ENCODE measurements around the gene MISP. TPM values are rescaled to one million over a fixed set of nuclear protein-coding genes. Genes with fewer than 3 reads are reported as not detected.

Gene MISP
- total and polyA plus RNA-seq, 2 of the 8 experiments (the other 6 are each of a cell fraction or from before 2014, with no cell fraction given) = 0.43 to 0.45 TPM

DNA sequence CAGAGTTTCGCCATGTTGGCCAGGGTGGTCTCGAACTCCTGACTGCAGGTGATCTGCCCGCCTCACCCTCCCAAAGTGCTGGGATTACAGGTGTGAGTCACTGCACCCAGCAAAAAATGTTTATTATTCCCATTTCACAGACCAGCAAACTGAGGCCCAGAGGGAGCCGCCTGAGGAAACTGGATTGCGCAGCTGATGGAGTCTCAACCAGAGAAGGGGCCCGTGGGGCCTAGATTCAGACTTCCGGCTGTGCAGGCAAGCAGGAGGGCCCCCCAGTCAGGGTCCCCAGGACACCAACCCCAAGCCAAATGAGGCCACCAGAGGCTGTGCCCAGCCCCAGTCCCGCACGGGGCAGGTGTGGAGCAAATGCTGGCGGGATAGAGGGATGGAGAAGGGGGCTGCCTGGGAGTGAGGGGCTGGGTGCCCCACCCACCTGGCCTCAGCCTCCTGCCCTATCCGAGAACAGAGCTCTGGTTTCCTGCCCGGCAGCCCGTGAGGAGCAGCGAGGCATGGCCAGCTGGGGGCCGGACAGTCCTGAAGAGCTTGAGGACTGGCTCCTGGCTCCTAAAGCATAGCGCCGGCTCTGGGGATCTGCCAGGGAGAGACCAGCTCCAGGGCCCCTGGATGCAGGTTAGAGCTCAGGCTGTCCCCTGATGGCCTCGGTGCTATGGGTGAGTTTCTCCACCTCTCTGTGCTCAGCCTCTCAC lies 22.0 kb downstream of the MISP start:
- H3K36me3 ChIP-seq (ENCODE audit: control insufficient read depth in 2 of 4, insufficient read depth in 4 of 4, low read length in 3 of 4) = no peaks in the 10 kb centered on the region
- H3K27ac ChIP-seq (ENCODE audit: low read depth, low read length) = no peak overlapping the region
- POLR2A ChIA-PET (ENCODE audit: partially characterized antibody) = interaction anchor here (0.6 to 4.3 kb wide), 17 partner anchors 9 to 253 kb away, joined by 3 to 30 read pairs (median 4); partner anchors contain the start of gene CNN2
- H4K5ac ChIP-seq (ENCODE audit: insufficient read length, low read depth, low read length) = no peak overlapping the region
- CTCF ChIA-PET (ENCODE audit: partially characterized antibody) = interaction anchor here (0.9 to 1.6 kb wide), 14 partner anchors 9 to 102 kb away, joined by 3 to 8 read pairs (median 4); no protein-coding TSS in a partner anchor
- no peak overlapping the region for H3K14ac ChIP-seq (ENCODE audit: insufficient read length)
- H3K4me2 ChIP-seq (ENCODE audit: insufficient read depth in 1 of 2, low read depth in 2 of 2, low read length in 2 of 2) = no peak overlapping the region
- H3K27me3 ChIP-seq (replicated peaks in 1 of 4; ENCODE audit: control insufficient read depth in 3 of 4, extremely low read depth in 1 of 4, insufficient read depth in 3 of 4, low read length in 3 of 4) = no peaks in the 10 kb centered on the region
- no peak overlapping the region for H3K56ac ChIP-seq (replicated peaks; ENCODE audit: insufficient read length, low read depth, low read length)
- no peak overlapping the region for H2BK12ac ChIP-seq (ENCODE audit: low read depth, low read length)
- no peak overlapping the region for H2BK120ac ChIP-seq (replicated peaks; ENCODE audit: low read depth, low read length)
- H3K18ac ChIP-seq (ENCODE audit: extremely low read depth, low read length) = no peak overlapping the region
- H2BK15ac ChIP-seq (ENCODE audit: low read length) = no peak overlapping the region; the same call in 1 of the 2 replicates
- no peak overlapping the region for H4K91ac ChIP-seq (replicated peaks; ENCODE audit: insufficient read length, low read length)
- H3K79me2 ChIP-seq (ENCODE audit: control insufficient read depth in 1 of 2, insufficient read depth in 2 of 2, low read length in 2 of 2) = no peaks in the 10 kb centered on the region
- TF ChIP-seq ZNF274 (IDR thresholded peaks at IDR 0.05; ENCODE audit: borderline replicate concordance, extremely low read depth, low read length) (no peak), TBP (IDR thresholded peaks at IDR 0.05; ENCODE audit: low read depth, low read length) (peak; percentile 22; the same call in 1 of the 2 replicates), HDAC2 (IDR thresholded peaks at IDR 0.05; ENCODE audit: borderline replicate concordance in 1 of 2, low read depth in 2 of 2, low read length in 2 of 2) (0 out of 4 replicates have a peak, but pooled peaks of 1 of the 2 experiments have one; percentile 19), CREB1 (IDR thresholded peaks at IDR 0.05) (0 out of 2 replicates have a peak, but pooled peaks have one; percentile 16), POLR2A (IDR thresholded peaks at IDR 0.05; ENCODE audit: control extremely low read depth in 1 of 2, low read depth in 2 of 2, low read length in 2 of 2) (no peak), RAD21 (IDR thresholded peaks at IDR 0.05 in 1 of 2, conservative IDR thresholded peaks at IDR 0.05 in 1 of 2; ENCODE audit: low read depth in 2 of 2, low read length in 2 of 2) (peak in 1 of 2 experiments; percentile 18; a peak in 1 of 4 replicates), KDM1A (IDR thresholded peaks at IDR 0.05; ENCODE audit: borderline replicate concordance, low read length) (peak; percentile 83), RFX5 (IDR thresholded peaks at IDR 0.05; ENCODE audit: borderline replicate concordance, low read depth, low read length) (peak; percentile 69; the same call in 1 of the 2 replicates)
- no peak overlapping the region for H3K4me3 ChIP-seq (ENCODE audit: extremely low read depth in 1 of 4, insufficient read depth in 2 of 4, low read depth in 3 of 4, low read length in 4 of 4)
- no peaks in the 10 kb centered on the region; the same call in 1 of the 2 replicates for H3K23me2 ChIP-seq (ENCODE audit: low read depth, low read length)
- H3K79me1 ChIP-seq (ENCODE audit: low read depth, low read length) = no peaks in the 10 kb centered on the region
- H3K23ac ChIP-seq (ENCODE audit: insufficient read length) = no peak overlapping the region
- H2AFZ ChIP-seq (ENCODE audit: low read length) = no peak overlapping the region
- H2AK5ac ChIP-seq (ENCODE audit: low read depth, low read length) = no peak overlapping the region
- FAIRE-seq (no peak), DNase-seq (ENCODE audit: low read depth in 1 of 2, low spot score in 2 of 2) (no peak)
- no peak overlapping the region for H3K9ac ChIP-seq (replicated peaks in 1 of 4; ENCODE audit: extremely low read depth in 1 of 4, low read depth in 3 of 4, low read length in 3 of 4)
- no peaks in the 10 kb centered on the region; a peak in 1 of 7 replicates for H3K4me1 ChIP-seq (replicated peaks in 1 of 4; ENCODE audit: control insufficient read depth in 3 of 4, insufficient read depth in 4 of 4, low read length in 3 of 4)
- WGBS, 2 experiments (ENCODE audit: extremely low coverage in 1 of 2, insufficient coverage in 1 of 2, insufficient read length in 1 of 2, insufficient replicate concordance in 2 of 2, low coverage in 1 of 2, low lambda C conversion rate in 2 of 2, missing lambda C conversion rate in 1 of 2) = 73% methylated on average over 18 of the region's 18 CpGs; no CpG with 5 or more reads in 1 of the 2 experiments
- H4K8ac ChIP-seq (ENCODE audit: extremely low read depth, insufficient read depth, low read length) = no peak overlapping the region
- H2BK20ac ChIP-seq (ENCODE audit: low read length) = no peak overlapping the region
- H4K20me1 ChIP-seq (replicated peaks in 1 of 2; ENCODE audit: control insufficient read depth in 1 of 2, insufficient read depth in 2 of 2, low read length in 2 of 2) = no peaks in the 10 kb centered on the region
- no peak overlapping the region for H3K4ac ChIP-seq (replicated peaks; ENCODE audit: insufficient read length, low read depth, low read length)
- no peaks in the 10 kb centered on the region for H3K9me3 ChIP-seq (ENCODE audit: insufficient read depth in 2 of 2, low read depth in 1 of 2, low read length in 1 of 2)
- no peak overlapping the region for H2BK5ac ChIP-seq (ENCODE audit: low read depth, low read length)
